Measurements from ENCODE around the gene KHSRP. TPM values are rescaled to one million over a fixed set of nuclear protein-coding genes. Genes with fewer than 3 reads are reported as not detected.

Gene KHSRP
- total and polyA plus RNA-seq, 2 of the 13 experiments (the other 11 are each of a cell fraction or from before 2014, with no cell fraction given): 72.1 to 129 TPM

- TF ChIP-seq SOX13 (IDR thresholded peaks at IDR 0.05) (no peak), SOX13 (CRISPR knock-in tag; conservative IDR thresholded peaks at IDR 0.05 in 1 of 2, IDR thresholded peaks at IDR 0.05 in 1 of 2) (no peak), HNF1A (IDR thresholded peaks at IDR 0.05; ENCODE audit: low read depth) (peak; percentile 88), HNF1A (CRISPR knock-in tag; IDR thresholded peaks at IDR 0.05; ENCODE audit: borderline replicate concordance) (peak; percentile 96), ZNF350 (CRISPR knock-in tag; IDR thresholded peaks at IDR 0.05; ENCODE audit: borderline replicate concordance, low read depth) (peak; percentile 78; the same call in 1 of the 2 replicates), CHD4 (IDR thresholded peaks at IDR 0.05; ENCODE audit: borderline replicate concordance, low read length) (0 out of 2 replicates have a peak, but pooled peaks have one; percentile 26), TBX2 (CRISPR knock-in tag; IDR thresholded peaks at IDR 0.05; ENCODE audit: borderline replicate concordance) (peak; percentile 54; the same call in 1 of the 2 replicates), NKX3-1 (CRISPR knock-in tag; IDR thresholded peaks at IDR 0.05) (no peak), ZNF562 (CRISPR knock-in tag; IDR thresholded peaks at IDR 0.05; ENCODE audit: borderline replicate concordance) (no peak), PCBP1 (IDR thresholded peaks at IDR 0.05; ENCODE audit: borderline replicate concordance, low read depth, low read length) (peak; percentile 89; the same call in 1 of the 2 replicates), PCBP2 (optimal IDR thresholded peaks at IDR 0.05; ENCODE audit: low read depth, low read length, poor library complexity, severe bottlenecking) (no peak), ONECUT2 (CRISPR knock-in tag; IDR thresholded peaks at IDR 0.05) (no peak), LCORL (IDR thresholded peaks at IDR 0.05) (0 out of 2 replicates have a peak, but pooled peaks have one; percentile 33), LCORL (CRISPR knock-in tag; IDR thresholded peaks at IDR 0.05) (peak; percentile 82), ATF6 (CRISPR knock-in tag; conservative IDR thresholded peaks at IDR 0.05) (no peak), RELA (CRISPR knock-in tag; IDR thresholded peaks at IDR 0.05) (no peak; the same call in 1 of the 2 replicates), ZBTB25 (CRISPR knock-in tag; IDR thresholded peaks at IDR 0.05) (no peak), ZSCAN30 (CRISPR knock-in tag; IDR thresholded peaks at IDR 0.05) (no peak), THAP9 (CRISPR knock-in tag; IDR thresholded peaks at IDR 0.05; ENCODE audit: borderline replicate concordance) (peak; percentile 68)
Measured at GRCh38 chr19:6464070-6464873, 39.7 kb upstream of the KHSRP start, which contains the start of gene CRB3 (continued).
